Measurements from ENCODE around the gene TC2N.
"Not testable (repeated sequence)": the region's sequence is repeated elsewhere in the genome, so short reads cannot be mapped to it uniquely, and the experiment has no call there.

The TC2N gene

GRCh38 chr14:91867316-91867988 lies at the start of gene TC2N:
TC2N (minus strand) TSS chr14:91867536; CDS start chr14:91813769, 53,767 bp downstream.
- DNase-seq: peak; percentile 57 to 68

DNA sequence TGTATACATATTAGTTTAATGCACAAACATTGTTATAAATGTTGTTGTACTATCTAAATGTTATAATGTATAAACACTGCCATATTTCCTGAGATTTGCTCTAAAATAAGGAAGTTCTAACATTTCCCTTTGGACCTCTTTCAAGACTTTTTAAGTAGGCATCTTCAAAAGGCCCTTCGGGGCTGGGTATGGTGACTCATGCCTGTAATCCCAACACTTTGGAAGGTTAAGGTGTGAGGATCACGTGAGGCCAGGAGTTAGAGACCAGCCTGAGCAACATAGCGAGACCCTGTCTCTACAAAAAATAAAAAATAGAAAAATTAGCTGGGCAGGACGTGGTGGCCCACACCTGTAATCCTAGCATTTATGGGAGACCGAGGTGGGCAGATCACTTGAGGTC lies 44.7 kb upstream of the TC2N start:
- no peak for DNase-seq

DNA sequence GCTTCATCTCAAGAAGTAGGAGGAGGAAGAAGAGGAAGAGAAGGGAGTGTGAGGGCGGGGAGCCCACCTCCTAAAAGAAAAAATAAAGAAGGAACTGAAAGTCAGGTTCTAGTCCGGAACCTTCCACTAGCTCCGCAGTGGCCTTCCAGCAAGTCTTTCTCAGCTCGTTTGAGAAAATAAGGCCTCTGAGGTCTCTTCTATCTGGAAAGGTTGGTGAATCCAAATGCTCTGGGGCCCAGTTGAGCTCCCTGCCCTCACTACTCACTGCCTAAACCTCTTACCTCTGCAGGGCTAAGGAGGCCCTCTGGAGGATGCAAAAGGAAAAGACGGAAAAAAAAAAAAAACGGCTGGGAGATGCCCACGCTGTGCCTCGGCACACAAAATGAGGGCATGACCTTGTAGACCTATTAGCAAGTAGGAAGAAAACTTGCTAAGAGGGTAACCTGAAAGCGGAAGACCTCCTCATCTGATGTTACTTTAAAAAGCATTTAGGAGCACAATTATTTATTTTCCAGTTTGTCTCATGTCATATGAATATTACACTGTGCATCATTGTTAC lies 44.2 kb upstream of the TC2N start:
- peak; percentile 32 to 55 for DNase-seq

DNA sequence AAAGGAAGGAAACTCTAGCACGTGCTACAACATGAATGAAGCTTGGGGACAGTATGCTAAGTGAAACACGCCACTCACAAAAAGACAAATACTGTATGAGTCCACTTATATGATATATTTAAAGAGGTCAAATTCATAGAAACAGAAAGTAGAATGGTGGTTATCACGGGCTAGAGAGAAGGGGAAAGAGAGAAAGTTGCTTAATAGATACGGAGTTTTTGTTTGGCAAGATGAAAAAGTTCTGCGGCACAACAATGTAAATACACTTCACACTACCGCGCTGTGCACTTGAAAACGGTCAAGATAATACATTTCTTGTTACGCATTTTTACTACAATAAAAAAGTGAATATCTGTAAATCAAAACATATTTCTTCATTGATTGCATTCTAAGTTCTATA lies 42.9 kb upstream of the TC2N start:
- DNase-seq: no peak

GRCh38 chr14:91906374-91906773 lies 39.0 kb upstream of the TC2N start:
- DNase-seq: no peak

DNA sequence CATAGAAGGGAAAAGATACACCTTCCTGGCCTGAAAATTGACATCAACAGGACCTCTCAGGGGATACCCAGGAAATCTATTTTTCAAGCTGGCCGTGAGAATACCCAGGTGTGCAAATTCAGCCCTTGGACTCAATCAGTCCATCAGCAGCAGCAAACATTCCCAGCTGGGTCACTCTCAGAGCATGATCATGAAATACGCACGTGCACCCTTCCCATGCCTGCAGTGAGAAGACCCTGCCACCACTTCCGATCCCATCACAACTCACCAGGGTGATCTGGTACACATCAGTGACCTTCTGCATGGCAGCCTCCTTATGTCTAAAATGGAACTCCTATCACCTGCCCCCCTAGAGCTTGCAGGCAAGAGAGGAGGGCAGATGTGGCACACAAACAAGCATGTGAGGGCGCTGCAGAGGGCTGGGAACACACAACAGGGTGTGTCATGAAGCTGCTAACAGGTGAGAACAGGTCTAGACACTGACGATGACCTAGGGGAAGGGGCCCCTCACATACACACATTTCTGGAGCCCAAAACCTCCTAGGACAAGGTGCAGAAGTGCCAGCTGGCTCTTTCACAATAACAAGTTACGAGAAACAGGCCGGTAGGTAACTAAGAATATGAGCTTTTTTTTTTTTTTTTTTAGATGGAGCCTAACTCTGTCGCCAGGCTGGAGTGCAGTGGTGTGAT lies 37.8 kb upstream of the TC2N start:
- no peak for DNase-seq

GRCh38 chr14:91904483-91904882 lies 37.1 kb upstream of the TC2N start:
- DNase-seq: no peak

- no peak for DNase-seq
Measured at GRCh38 chr14:91903070-91903469, 35.7 kb upstream of the TC2N start.

DNA sequence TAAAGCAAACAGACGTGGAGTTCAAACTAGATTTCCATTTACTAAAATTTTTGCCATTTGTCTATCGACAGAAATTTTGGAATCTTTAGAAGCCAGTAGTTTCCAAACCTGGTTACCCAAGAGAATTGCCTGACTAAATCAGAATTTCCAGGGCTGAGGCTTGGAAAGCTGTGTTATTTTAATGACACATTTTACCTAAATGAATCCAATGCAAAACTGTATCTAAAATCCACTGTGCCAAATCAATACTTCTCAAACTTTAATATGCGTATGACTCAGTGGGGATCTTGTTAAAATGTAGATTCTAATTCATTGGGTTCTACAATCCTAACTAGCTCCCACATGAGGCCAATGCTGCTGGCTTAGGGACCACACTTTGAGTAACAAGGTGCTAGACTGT lies 35.0 kb upstream of the TC2N start:
- no peak for DNase-seq

- DNase-seq: no peak
Measured at GRCh38 chr14:91901449-91902226, 34.3 kb upstream of the TC2N start.

DNA sequence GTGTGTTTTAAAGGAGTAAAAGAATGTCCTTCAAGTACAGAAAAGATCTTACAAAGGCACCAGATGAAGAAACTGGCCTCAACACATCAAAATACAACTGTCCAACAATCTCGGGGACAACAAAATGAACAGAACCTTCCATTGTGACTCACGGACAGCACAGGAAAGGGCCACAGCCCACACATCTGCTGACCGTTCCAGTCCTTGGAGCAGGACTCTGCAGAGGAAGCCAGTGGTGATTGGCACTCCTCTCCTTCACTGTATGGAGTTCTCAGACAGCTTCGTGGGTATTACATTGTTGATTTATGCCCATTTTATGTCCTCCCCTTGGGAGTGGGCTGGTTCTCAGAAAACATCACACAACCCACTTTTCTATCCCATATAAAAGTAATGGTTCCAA lies 32.5 kb upstream of the TC2N start:
- DNase-seq: no peak

DNA sequence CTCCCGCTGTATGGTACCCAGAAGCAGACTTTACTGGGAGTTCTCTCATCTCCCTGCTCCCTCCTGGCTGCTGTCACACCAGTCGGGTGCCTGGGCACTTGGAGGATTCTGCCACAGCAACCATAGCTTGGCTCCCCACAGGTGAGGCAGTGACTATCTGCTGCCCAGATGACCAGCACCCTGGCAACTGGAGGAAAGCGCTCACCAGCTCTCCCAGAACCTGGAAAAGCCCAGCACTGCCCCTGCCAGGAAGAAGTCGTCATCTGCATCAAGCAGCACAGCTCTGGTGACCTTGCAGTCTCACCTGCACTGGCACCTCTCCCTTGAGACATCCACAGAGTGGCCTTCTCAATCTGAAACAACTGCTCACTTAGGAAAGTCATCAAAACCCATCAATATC lies 31.9 kb upstream of the TC2N start:
- no peak for DNase-seq

- no peak for DNase-seq
Measured at GRCh38 chr14:91898372-91898771, 31.0 kb upstream of the TC2N start.

DNA sequence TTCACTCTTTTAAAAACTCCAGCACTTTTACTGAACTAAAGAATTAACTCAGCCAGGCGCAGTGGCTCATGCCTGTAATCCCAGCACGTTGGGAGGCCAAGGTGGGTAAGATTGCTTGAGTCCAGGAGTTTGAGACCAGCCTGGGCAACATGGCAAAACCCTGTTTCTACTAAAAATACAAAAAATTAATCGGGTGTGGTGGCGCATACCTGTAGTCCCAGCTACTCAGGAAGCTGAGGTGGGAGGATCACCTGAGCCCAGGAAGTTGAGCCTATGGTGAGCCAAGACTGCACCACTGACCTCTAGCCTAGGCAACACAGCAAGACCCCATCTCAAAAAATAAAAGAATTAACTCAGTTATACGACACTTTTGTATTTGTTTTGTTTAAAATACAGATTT lies 30.4 kb upstream of the TC2N start:
- not testable (repeated sequence) for DNase-seq

DNA sequence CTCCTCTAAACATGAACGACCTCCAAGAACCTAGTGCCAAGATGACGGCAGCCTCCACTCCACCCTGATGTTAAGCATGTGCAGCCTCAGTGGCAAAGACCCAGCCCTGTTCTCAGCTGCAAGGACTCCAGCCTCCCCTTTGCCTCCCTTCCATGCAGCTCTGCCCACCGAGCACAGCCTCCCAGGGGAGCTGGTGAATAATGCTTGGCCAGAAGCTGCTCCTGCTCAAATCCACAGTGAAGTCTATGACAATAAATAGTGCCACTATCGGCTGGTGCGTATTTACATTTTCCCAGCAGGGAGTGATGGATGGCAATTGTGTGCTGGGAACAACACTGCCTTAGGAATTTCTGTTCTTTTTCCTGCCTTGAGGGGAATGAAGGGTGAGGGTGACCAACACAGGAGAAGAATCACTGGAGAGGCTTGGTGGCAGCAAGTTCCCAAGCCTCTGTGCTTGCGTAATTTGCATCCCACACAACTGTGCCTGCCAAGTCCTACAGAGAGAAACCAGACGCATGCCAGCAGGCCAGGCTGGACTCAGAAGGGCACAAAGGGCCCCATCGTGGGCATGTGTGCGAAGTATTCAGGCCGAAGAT lies 29.9 kb upstream of the TC2N start:
- no peak for DNase-seq

DNA sequence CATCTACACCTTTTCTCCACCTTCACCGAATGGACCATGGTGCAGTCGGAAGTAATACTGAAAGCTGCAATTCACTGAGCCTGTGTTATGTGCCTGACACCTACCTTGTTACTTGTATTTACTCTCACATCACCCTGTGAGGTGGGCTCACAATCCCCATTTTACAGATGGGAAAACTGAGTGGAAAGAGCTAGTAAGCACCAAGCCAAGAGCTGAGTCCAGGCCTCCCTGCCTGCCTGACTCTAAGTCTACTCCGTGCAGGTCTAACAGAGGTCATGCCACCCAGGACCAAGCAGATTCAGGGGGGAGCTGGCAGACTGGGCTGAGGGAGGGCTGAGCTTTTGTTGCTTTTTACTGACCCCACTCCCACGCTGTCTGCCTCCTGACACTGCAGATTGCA lies 29.1 kb upstream of the TC2N start:
- DNase-seq: no peak

GRCh38 chr14:91893669-91894068 lies 26.3 kb upstream of the TC2N start:
- DNase-seq: peak; percentile 54 to 65

GRCh38 chr14:91893007-91893406 lies 25.7 kb upstream of the TC2N start:
- DNase-seq: no peak

GRCh38 chr14:91891721-91892220 lies 24.4 kb upstream of the TC2N start:
- DNase-seq: no peak

GRCh38 chr14:91891101-91891500 lies 23.8 kb upstream of the TC2N start:
- no peak for DNase-seq

- DNase-seq: no peak
Measured at GRCh38 chr14:91890291-91890749, 23.0 kb upstream of the TC2N start.

DNA sequence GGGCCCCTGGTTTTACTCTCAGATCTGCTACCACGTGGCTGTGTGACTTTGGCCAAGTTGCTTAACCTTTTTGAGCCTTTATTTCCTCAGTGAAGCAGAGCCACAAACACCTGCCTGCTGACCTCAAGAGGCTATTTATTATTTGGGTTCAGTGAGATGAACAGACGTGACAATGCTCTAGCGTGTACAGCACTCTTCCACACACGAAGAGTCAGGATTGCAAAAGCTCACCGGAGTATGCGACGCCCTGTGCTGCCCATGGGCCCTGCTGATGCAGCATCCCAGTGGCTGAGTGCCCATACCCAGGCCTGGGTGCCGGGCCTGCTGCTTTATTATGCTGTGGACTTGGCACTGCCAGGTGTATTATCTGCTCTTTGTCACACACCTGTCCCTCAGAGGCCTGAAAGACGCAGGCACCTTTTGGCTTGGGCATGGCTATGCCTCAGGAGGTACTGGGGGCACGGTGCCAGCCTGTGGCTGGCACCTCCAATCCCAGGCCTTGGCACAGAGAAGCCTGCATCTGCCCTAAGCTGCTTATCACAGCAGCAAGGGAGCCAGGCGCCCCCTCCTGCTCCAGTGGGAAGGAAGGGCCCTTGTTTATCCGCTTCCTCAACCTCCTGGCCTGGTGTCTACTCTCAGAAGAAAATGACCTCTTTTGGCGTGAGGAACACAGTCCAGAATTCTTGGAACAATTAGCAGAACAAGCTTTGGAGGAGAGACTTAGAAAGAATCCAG lies 22.3 kb upstream of the TC2N start:
- DNase-seq: no peak
